A549 (cell line): ENCODE results near the gene NPB.

ENCODE experiments used
- BHLHE40 ChIP-seq: IDR thresholded peaks from 2 replicates; pipeline ENCODE4 v1.6.1; 2012; ENCODE audit warnings: low read depth, low read length, inconsistent platforms
- KDM1A ChIP-seq: fragments of 200-600 bp; sonication (generic); IDR thresholded peaks from 2 replicates; pipeline ENCODE4 v1.6.1; 2016; ENCODE audit warnings: low read depth, mild to moderate bottlenecking
- MAFK ChIP-seq: fragments of 450-650 bp; IDR thresholded peaks from 2 replicates; pipeline ENCODE4 v1.6.1; 2014; ENCODE audit not compliant: partially characterized antibody
- RCOR1 ChIP-seq: fragments of 150-350 bp; IDR thresholded peaks from 2 replicates; pipeline ENCODE4 v1.6.1; 2014; ENCODE audit warnings: antibody characterized with exemption, low read length, low read depth
- RNF2 ChIP-seq: fragments of 200-600 bp; sonication (generic); IDR thresholded peaks from 2 replicates; pipeline ENCODE4 v1.6.1; 2016; ENCODE audit warnings: low read depth, mild to moderate bottlenecking, antibody characterized with exemption, moderate library complexity, borderline replicate concordance
- ZFP36 ChIP-seq: fragments of 450-650 bp; IDR thresholded peaks from 2 replicates; pipeline ENCODE4 v1.6.1; 2014; ENCODE audit warnings: borderline replicate concordance; ENCODE audit not compliant: partially characterized antibody
- TF ChIP-seq, protein P1 (sequence below): fragments of >200 bp; sonication (Bioruptor Twin); formaldehyde crosslinking; IDR thresholded peaks from 3 replicates; pipeline ENCODE4 v1.5.1; 2016

DNA sequence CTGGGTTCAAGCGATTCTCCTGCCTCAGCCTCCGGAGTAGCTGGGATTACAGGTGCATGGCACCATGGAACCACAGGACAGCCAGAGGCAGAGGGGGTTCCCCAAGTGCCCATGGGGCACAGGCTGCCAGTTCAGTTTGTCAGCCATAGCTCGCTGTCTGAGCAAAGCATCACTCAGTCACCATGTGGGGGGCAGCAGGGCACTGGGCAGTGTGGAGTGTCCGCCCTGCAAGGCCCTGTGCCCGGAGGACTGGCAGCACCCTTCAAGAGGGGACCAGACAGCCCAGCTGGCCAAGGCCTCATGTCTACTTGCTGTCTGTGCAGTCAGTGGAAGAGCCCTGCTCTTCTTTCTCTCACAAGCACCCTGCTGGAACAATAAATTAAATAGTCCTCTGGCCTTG, 17.1 kb upstream of the NPB start:
- TF ChIP-seq BHLHE40 (no peak), MAFK (no peak), RCOR1 (no peak), RNF2 (no peak), ZFP36 (no peak), KDM1A (no peak)
- TF ChIP-seq, protein P1, sequence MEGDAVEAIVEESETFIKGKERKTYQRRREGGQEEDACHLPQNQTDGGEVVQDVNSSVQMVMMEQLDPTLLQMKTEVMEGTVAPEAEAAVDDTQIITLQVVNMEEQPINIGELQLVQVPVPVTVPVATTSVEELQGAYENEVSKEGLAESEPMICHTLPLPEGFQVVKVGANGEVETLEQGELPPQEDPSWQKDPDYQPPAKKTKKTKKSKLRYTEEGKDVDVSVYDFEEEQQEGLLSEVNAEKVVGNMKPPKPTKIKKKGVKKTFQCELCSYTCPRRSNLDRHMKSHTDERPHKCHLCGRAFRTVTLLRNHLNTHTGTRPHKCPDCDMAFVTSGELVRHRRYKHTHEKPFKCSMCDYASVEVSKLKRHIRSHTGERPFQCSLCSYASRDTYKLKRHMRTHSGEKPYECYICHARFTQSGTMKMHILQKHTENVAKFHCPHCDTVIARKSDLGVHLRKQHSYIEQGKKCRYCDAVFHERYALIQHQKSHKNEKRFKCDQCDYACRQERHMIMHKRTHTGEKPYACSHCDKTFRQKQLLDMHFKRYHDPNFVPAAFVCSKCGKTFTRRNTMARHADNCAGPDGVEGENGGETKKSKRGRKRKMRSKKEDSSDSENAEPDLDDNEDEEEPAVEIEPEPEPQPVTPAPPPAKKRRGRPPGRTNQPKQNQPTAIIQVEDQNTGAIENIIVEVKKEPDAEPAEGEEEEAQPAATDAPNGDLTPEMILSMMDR = no peak
